ENCODE results near the gene HSD11B2.

HSD11B2 gene

DNA sequence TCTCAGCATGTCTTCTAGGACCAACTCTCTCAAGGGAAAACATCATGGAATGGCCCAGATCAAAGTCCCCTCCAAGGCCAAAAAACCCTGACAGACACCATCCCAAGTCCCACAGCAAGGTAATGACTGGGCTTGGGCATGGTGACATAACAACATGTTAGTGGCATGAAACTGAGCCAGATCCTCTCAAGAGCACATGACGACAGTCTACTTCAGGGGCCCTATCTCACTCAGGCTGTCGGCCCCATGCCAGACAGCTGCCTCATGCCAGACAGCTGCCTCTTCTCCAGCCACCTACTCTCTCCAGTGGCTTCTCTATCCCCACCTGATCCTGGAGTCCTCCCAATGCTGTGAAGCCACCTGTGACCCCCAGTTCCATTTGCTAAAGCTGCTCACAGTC is 18.4 kb downstream of the HSD11B2 start:
- no peak for DNase-seq (ENCODE audit: extremely low spot score)
- ChIA-PET POLR2A (no interaction called here), CTCF (interaction anchor here (1.5 kb wide), 1 partner anchor 123 kb away, joined by 3 read pairs; the partner anchor contains the start of genes KCTD19 and LRRC36)
- no peak for TF ChIP-seq HDGF (IDR thresholded peaks at IDR 0.05; ENCODE audit: borderline replicate concordance)
- no peak for TF ChIP-seq TARDBP (IDR thresholded peaks at IDR 0.05)
- TF ChIP-seq NFRKB (IDR thresholded peaks at IDR 0.05), result no peak
- TF ChIP-seq SP1 (IDR thresholded peaks at IDR 0.05), result no peak
- TF ChIP-seq ELF4 (IDR thresholded peaks at IDR 0.05), result no peak
- no peak for TF ChIP-seq BHLHE40 (IDR thresholded peaks at IDR 0.05; ENCODE audit: borderline replicate concordance)
- no peak for TF ChIP-seq ARNT (IDR thresholded peaks at IDR 0.05)

DNA sequence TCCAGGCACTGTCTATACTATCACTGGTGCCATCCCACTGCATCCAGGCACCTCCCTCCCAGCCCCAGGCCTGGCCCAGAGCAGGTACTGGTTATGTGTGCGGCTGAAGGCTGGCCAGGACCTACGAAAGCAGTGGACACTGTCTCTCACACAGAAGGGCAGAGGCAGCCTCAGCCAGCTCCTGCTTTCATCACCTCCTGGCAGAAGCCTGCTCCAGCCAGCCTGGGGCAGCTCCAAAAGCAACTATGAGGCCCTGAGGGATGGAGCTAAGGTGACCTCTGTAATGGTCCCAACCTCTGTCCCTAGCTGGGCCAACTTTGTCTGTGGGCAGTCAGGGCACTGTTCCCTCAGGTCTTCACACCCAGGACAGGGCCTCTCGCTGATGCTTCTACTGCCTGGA is 18.8 kb downstream of the HSD11B2 start:
- TF ChIP-seq HDGF (IDR thresholded peaks at IDR 0.05; ENCODE audit: borderline replicate concordance) (no peak), ARNT (IDR thresholded peaks at IDR 0.05) (no peak), ZNF384 (IDR thresholded peaks at IDR 0.05) (no peak), FOXA1 (IDR thresholded peaks at IDR 0.05) (no peak), LEF1 (IDR thresholded peaks at IDR 0.05; ENCODE audit: borderline replicate concordance) (no peak), TARDBP (IDR thresholded peaks at IDR 0.05) (no peak)
- DNase-seq (ENCODE audit: extremely low spot score), result no peak
- ChIA-PET CTCF (interaction anchor here (1.4 to 1.5 kb wide), 2 partner anchors 14 to 123 kb away, joined by 3 read pairs; partner anchors contain the start of genes KCTD19 and LRRC36), POLR2A (no interaction called here)

DNA sequence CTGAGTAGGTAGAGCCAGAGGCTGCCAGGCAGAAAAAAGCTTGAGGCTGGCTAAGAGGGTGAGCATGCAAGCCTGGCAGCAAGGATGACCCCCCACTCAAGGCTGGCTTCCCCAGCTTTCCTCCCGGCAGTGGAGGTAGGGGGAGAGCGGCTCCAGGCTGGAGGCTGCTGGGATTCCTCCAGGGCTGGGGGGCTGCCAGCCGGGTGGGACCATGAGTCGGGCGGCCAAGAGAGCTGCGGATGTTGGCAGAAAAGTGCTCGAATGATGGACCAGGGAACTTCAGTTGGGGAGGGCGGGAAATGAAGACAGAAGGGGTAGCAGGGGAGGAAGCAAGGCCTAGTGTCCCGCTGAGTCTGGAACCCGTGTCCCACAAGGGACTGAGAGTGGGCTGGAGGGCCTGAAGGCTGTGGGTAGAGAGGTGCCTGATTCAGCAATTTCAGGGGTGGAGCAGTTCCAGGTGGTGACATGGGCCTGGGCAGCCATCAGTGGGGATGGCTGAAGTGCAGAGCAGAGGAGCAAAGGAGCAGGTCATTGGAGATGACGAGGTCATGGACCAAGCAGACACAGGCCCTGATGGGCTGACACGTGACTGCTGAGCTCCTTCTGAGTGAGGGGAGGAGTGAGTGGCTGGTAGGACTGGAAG is 20.3 kb downstream of the HSD11B2 start:
- CTCF ChIA-PET, result interaction anchor here (1.4 kb wide), 1 partner anchor 15 kb away, joined by 3 read pairs; no protein-coding TSS in a partner anchor
- no peak for DNase-seq (ENCODE audit: extremely low spot score)
- no peak for TF ChIP-seq CTBP1 (IDR thresholded peaks at IDR 0.05; ENCODE audit: borderline replicate concordance)
- POLR2A ChIA-PET, result no interaction called here

DNA sequence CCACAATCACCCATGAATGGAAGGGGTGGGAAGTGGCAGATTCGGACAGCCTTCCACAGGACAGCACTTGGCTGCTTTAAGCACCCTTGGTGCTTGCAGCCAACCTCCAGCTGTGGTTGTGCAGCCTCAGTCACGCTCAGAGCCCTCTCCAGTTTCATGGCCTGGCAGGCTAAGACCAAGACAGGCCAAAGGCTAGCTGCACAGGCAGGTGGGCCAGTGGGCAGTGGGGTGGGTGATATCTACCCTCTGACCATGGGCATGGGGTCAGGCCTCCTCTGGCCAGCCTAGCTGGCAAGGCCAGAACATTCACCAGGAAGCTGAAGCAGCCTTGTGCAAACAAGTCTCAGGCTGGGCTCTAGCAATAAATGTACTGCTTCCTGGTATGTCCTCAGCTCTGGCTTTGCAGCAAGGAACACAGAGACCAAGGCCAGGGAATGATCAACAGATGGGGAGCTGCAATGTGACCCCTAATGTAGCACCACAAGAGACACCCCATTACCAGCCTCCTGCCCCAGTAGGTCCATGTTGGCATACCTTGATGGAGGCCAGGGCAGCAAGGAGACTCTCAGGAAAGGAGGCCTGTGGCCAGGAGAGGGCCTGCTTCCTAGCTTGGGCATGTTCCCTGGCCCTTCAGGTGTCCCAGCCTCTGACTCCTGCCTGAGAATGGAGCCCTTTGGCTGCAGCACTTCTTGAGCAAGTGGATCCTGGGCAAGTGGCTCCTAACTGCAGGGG is 20.9 kb downstream of the HSD11B2 start:
- no peak for DNase-seq (ENCODE audit: extremely low spot score)
- TF ChIP-seq ARNT (IDR thresholded peaks at IDR 0.05) (no peak), TARDBP (IDR thresholded peaks at IDR 0.05) (no peak), L3MBTL2 (conservative IDR thresholded peaks at IDR 0.05) (no peak), BHLHE40 (IDR thresholded peaks at IDR 0.05; ENCODE audit: borderline replicate concordance) (no peak), ELF4 (IDR thresholded peaks at IDR 0.05) (no peak)
- TF ChIP-seq, protein P1, sequence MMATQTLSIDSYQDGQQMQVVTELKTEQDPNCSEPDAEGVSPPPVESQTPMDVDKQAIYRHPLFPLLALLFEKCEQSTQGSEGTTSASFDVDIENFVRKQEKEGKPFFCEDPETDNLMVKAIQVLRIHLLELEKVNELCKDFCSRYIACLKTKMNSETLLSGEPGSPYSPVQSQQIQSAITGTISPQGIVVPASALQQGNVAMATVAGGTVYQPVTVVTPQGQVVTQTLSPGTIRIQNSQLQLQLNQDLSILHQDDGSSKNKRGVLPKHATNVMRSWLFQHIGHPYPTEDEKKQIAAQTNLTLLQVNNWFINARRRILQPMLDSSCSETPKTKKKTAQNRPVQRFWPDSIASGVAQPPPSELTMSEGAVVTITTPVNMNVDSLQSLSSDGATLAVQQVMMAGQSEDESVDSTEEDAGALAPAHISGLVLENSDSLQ (IDR thresholded peaks at IDR 0.05), result no peak
- CTCF ChIA-PET, result interaction anchor here (0.8 kb wide), 1 partner anchor 11 kb away, joined by 4 read pairs; no protein-coding TSS in a partner anchor
- POLR2A ChIA-PET, result no interaction called here

DNA sequence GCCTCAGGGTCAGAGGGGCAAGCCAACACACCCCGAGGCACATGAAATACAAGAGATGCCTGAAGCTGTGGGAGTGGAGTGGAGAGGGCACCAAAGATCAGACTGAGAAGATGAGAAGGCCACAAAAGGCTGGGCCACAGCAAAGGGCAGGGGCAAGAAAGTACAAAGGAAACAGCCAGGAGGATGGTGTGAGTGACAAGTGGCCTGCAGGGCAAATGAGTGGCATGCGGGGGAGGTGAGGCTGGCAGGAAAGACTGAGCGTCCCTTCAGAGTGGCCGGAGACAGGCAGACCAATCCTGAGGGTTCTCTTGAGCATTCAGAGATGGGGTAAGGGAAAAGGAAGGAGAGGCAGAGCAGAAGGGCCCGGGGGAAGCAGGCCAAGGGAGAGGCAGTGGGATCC is 23.2 kb downstream of the HSD11B2 start:
- no peak for DNase-seq (ENCODE audit: extremely low spot score)
- ChIA-PET POLR2A (interaction anchor here (0.9 kb wide), 1 partner anchor 27 kb away, joined by 3 read pairs; no protein-coding TSS in a partner anchor), CTCF (no interaction called here)
- TF ChIP-seq, protein P1 (IDR thresholded peaks at IDR 0.05), result 0 out of 2 replicates have a peak, but pooled peaks have one; percentile 10
- TF ChIP-seq ZNF384 (IDR thresholded peaks at IDR 0.05) (no peak), SP1 (IDR thresholded peaks at IDR 0.05) (no peak), HDGF (IDR thresholded peaks at IDR 0.05; ENCODE audit: borderline replicate concordance) (no peak), FOXM1 (IDR thresholded peaks at IDR 0.05; ENCODE audit: borderline replicate concordance) (no peak)

DNA sequence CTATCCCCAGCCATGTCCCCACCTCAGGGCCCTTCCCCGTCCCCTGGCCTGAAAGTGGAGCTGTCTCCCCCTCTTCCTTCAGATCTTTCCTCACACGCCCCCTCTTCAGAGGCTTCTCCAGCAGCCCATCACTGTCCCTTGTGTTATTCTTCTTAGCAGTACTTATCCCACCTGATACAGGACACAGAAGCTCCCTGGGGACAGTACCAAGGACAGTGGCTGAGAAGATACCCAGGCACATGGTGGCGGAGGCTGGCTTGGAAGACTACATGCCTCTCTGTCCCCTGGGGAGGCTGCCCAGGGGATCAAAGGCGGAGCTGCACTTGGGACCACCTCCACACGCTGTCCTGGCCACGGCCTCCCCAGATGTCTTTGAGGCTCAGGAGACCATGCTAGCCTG is 23.9 kb downstream of the HSD11B2 start:
- TF ChIP-seq SP1 (IDR thresholded peaks at IDR 0.05) (no peak), ELF4 (IDR thresholded peaks at IDR 0.05) (no peak), ARNT (IDR thresholded peaks at IDR 0.05) (no peak), BHLHE40 (IDR thresholded peaks at IDR 0.05; ENCODE audit: borderline replicate concordance) (no peak), NFRKB (IDR thresholded peaks at IDR 0.05) (no peak), ZNF384 (IDR thresholded peaks at IDR 0.05) (no peak)
- TF ChIP-seq, protein P1 (IDR thresholded peaks at IDR 0.05), result no peak

DNA sequence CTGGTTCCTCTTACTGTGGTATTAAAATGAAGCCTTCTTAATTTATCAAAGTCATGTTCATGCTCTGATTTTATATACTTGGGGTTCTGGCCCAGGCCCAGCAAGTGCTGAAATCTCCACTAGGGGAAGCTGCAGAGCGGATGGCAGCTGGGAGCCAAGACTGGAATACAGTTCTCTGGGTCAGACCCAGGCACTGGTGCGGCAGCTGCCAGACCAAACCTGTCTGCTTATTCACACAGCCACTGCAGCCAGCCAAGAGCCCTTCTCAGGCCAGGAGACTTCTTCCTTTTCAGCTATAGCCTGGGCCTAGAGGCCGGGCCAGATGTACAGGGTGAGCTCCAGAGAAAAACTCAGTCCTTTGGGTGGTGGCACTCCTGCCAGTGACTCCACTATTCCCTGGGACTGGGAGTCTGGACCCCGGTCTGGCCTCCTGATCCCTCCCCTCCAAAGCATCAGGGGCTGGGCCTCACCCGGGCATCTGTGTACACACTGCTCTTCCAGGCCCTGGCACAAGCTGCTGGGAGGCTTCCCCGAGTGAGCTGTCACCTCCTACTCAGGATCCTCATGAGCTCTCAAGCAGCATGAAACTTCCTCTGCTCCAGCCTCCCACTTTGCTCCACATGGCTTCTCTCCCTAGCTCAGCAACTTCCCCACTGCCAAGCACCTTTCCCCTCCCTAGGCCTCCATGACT is 25.6 kb downstream of the HSD11B2 start:
- CTCF ChIA-PET, result interaction anchor here (0.8 to 1.5 kb wide), 5 partner anchors 8 to 34 kb away, joined by 3 to 8 read pairs (median 5); no protein-coding TSS in a partner anchor
- TF ChIP-seq SP1 (IDR thresholded peaks at IDR 0.05) (no peak), FOXK2 (IDR thresholded peaks at IDR 0.05) (no peak), ZNF384 (IDR thresholded peaks at IDR 0.05) (no peak), TARDBP (IDR thresholded peaks at IDR 0.05) (no peak), ELF4 (IDR thresholded peaks at IDR 0.05) (no peak), FOXM1 (IDR thresholded peaks at IDR 0.05; ENCODE audit: borderline replicate concordance) (no peak), LEF1 (IDR thresholded peaks at IDR 0.05; ENCODE audit: borderline replicate concordance) (no peak), FOXA1 (IDR thresholded peaks at IDR 0.05) (no peak), HDGF (IDR thresholded peaks at IDR 0.05; ENCODE audit: borderline replicate concordance) (no peak), L3MBTL2 (conservative IDR thresholded peaks at IDR 0.05) (no peak), NFRKB (IDR thresholded peaks at IDR 0.05) (no peak), ARNT (IDR thresholded peaks at IDR 0.05) (no peak), BHLHE40 (IDR thresholded peaks at IDR 0.05; ENCODE audit: borderline replicate concordance) (no peak), CTBP1 (IDR thresholded peaks at IDR 0.05; ENCODE audit: borderline replicate concordance) (no peak)
- TF ChIP-seq, protein P1 (IDR thresholded peaks at IDR 0.05), result no peak
- no peak for DNase-seq (ENCODE audit: extremely low spot score)
- POLR2A ChIA-PET, result interaction anchor here (0.6 to 1.4 kb wide), 2 partner anchors 24 to 25 kb away, joined by 3 to 4 read pairs; partner anchors contain the start of genes ATP6V0D1 and HSD11B2

More for the DNA sequence above, 23.9 kb downstream of the HSD11B2 start:
- no peak for DNase-seq (ENCODE audit: extremely low spot score)
- POLR2A ChIA-PET, result no interaction called here
- CTCF ChIA-PET, result no interaction called here

Measured in HEK293T (cell line).